ENCODE results near the gene CCNJL. TPM values are rescaled to one million over a fixed set of nuclear protein-coding genes. Genes with fewer than 3 reads are reported as not detected.
A peak's percentile ranks its signal among the peaks of the same experiment; 100 is the strongest.

The CCNJL gene
- total RNA-seq, 1 donor from 2014 or later, result 9.4 TPM

DNA sequence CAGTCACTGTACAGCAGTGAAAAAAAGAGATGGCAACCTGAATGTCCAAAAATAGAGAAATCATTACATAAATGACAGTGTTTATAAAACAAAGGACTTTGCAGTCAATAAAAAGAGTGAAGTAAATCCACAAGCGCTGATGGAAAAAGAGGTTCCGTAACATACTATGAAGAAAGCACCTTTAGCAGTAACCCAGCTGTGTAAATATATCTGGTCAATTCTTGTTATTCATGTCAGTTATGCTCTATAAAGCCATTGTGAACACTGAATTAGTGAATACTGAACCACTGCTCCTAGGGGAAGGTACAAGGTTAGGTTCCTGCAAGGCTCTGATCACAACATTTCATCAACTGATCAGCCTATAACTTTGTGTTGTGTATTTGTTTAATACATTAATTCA, 39.5 kb downstream of the CCNJL start:
- Mint-ChIP-seq H3K4me3 (no peak overlapping the region), H3K4me1 (peaks cover 38% of the 10 kb centered on the region), H3K27me3 (ENCODE audit: insufficient read depth, low read depth) (peaks cover 5% of the 10 kb centered on the region), H3K36me3 (peaks cover 27% of the 10 kb centered on the region), H3K27ac (no peak overlapping the region), H3K9me3 (no peaks in the 10 kb centered on the region)
- TF ChIP-seq, protein P1, sequence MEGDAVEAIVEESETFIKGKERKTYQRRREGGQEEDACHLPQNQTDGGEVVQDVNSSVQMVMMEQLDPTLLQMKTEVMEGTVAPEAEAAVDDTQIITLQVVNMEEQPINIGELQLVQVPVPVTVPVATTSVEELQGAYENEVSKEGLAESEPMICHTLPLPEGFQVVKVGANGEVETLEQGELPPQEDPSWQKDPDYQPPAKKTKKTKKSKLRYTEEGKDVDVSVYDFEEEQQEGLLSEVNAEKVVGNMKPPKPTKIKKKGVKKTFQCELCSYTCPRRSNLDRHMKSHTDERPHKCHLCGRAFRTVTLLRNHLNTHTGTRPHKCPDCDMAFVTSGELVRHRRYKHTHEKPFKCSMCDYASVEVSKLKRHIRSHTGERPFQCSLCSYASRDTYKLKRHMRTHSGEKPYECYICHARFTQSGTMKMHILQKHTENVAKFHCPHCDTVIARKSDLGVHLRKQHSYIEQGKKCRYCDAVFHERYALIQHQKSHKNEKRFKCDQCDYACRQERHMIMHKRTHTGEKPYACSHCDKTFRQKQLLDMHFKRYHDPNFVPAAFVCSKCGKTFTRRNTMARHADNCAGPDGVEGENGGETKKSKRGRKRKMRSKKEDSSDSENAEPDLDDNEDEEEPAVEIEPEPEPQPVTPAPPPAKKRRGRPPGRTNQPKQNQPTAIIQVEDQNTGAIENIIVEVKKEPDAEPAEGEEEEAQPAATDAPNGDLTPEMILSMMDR (IDR thresholded peaks at IDR 0.05), result no peak
- no peak for TF ChIP-seq EZH2 (IDR thresholded peaks at IDR 0.05)
- no peak for TF ChIP-seq EZH2phosphoT487 (IDR thresholded peaks at IDR 0.05)
- DNase-seq (ENCODE audit: low spot score), result no peak
- H3K27me3 ChIP-seq, result no peaks in the 10 kb centered on the region
- H3K9ac ChIP-seq, result no peak overlapping the region
- H3K9me3 ChIP-seq (ENCODE audit: low read depth), result no peaks in the 10 kb centered on the region
- H3K4me2 ChIP-seq, result peak overlapping the region; percentile 60
- peaks cover 30% of the 10 kb centered on the region for H3K4me1 ChIP-seq
- H4K20me1 ChIP-seq (ENCODE audit: low read depth), result peaks cover 8% of the 10 kb centered on the region
- no peak overlapping the region for H3K4me3 ChIP-seq
- H2AFZ ChIP-seq (replicated peaks), result no peak overlapping the region
- H3F3A ChIP-seq (ENCODE audit: low read depth), result peaks cover 21% of the 10 kb centered on the region
- no peaks in the 10 kb centered on the region for H3K79me2 ChIP-seq (ENCODE audit: low read depth)
- no peaks in the 10 kb centered on the region for H3K36me3 ChIP-seq
- no peak overlapping the region for H3K27ac ChIP-seq

- TF ChIP-seq EZH2phosphoT487 (IDR thresholded peaks at IDR 0.05) (no peak), EZH2 (IDR thresholded peaks at IDR 0.05) (no peak)
- TF ChIP-seq, protein P1 (IDR thresholded peaks at IDR 0.05), result no peak
- Histone ChIP-seq H3K36me3 (no peaks in the 10 kb centered on the region), H3F3A (ENCODE audit: low read depth) (peaks cover 21% of the 10 kb centered on the region), H3K4me1 (peaks cover 28% of the 10 kb centered on the region), H3K27ac (peak overlapping the region; percentile 53), H3K79me2 (ENCODE audit: low read depth) (no peaks in the 10 kb centered on the region), H3K9me3 (ENCODE audit: low read depth) (no peaks in the 10 kb centered on the region), H3K4me3 (no peak overlapping the region), H4K20me1 (ENCODE audit: low read depth) (peaks cover 9% of the 10 kb centered on the region), H3K4me2 (peak overlapping the region; percentile 60), H2AFZ (replicated peaks) (no peak overlapping the region), H3K9ac (no peak overlapping the region), H3K27me3 (no peaks in the 10 kb centered on the region)
- Mint-ChIP-seq H3K27ac (peak overlapping the region; percentile 93), H3K4me1 (peaks cover 43% of the 10 kb centered on the region), H3K27me3 (ENCODE audit: insufficient read depth, low read depth) (peaks cover 5% of the 10 kb centered on the region), H3K4me3 (peak overlapping the region; percentile 33), H3K9me3 (no peaks in the 10 kb centered on the region), H3K36me3 (peaks cover 27% of the 10 kb centered on the region)
- DNase-seq (ENCODE audit: low spot score), result no peak
Measured at GRCh38 chr5:160272264-160272663, 40.1 kb downstream of the CCNJL start.

- Mint-ChIP-seq H3K27me3 (ENCODE audit: insufficient read depth, low read depth) (peaks cover 5% of the 10 kb centered on the region), H3K4me3 (peak overlapping the region; percentile 33), H3K27ac (peak overlapping the region; percentile 93), H3K4me1 (peaks cover 44% of the 10 kb centered on the region), H3K9me3 (no peaks in the 10 kb centered on the region), H3K36me3 (peaks cover 23% of the 10 kb centered on the region)
- H3K79me2 ChIP-seq (ENCODE audit: low read depth), result no peaks in the 10 kb centered on the region
- no peak overlapping the region for H3K4me3 ChIP-seq
- peak overlapping the region; percentile 53 for H3K27ac ChIP-seq
- no peaks in the 10 kb centered on the region for H3K36me3 ChIP-seq
- H3K27me3 ChIP-seq, result no peaks in the 10 kb centered on the region
- H3K9me3 ChIP-seq (ENCODE audit: low read depth), result no peaks in the 10 kb centered on the region
- H3K4me1 ChIP-seq, result peaks cover 33% of the 10 kb centered on the region
- peak; percentile 44 for DNase-seq (ENCODE audit: low spot score)
- TF ChIP-seq EZH2 (IDR thresholded peaks at IDR 0.05) (no peak), EZH2phosphoT487 (IDR thresholded peaks at IDR 0.05) (no peak)
- TF ChIP-seq, protein P1 (IDR thresholded peaks at IDR 0.05), result no peak
- H3K4me2 ChIP-seq, result peak overlapping the region; percentile 60
- H3K9ac ChIP-seq, result no peak overlapping the region
- H2AFZ ChIP-seq (replicated peaks), result no peak overlapping the region
- peaks cover 21% of the 10 kb centered on the region for H3F3A ChIP-seq (ENCODE audit: low read depth)
- peaks cover 13% of the 10 kb centered on the region for H4K20me1 ChIP-seq (ENCODE audit: low read depth)
Measured at GRCh38 chr5:160271836-160272235, 40.5 kb downstream of the CCNJL start.
